Stomach (tissue), 9 donors: ENCODE measurements around the gene PDCL2. TPM values are rescaled to one million over a fixed set of nuclear protein-coding genes. Genes with fewer than 3 reads are reported as not detected.

Experiments used
- DNase-seq, 2 donors: peaks; one replicate each; pipeline versions ENCODE4 v3.0.0 to v3.0.0-alpha.2; 2013 to 2019
- H3K27ac ChIP-seq, 5 donors: fragments of 200-600 bp in 4 of 5; sonication (generic) in 4 of 5; one replicate each; pipeline ENCODE4 v1.5.1; 2013 to 2019; ENCODE audit warnings: mild to moderate bottlenecking in 1 of 5, moderate library complexity in 1 of 5
- H3K27me3 ChIP-seq, 3 donors: fragments of 200-600 bp; sonication (generic); one replicate each; pipeline ENCODE4 v1.5.1; 2017 to 2019; ENCODE audit warnings: mixed run types in 1 of 3
- H3K36me3 ChIP-seq, 4 donors: fragments of 200-600 bp; sonication (generic); 1 replicate in 3 of 4; 2 replicates in 1 of 4; pipeline ENCODE4 v1.5.1; 2016 to 2019
- H3K4me1 ChIP-seq, 4 donors: fragments of 200-600 bp; sonication (generic); one replicate each; pipeline ENCODE4 v1.5.1; 2016 to 2019
- H3K4me3 ChIP-seq, 4 donors: fragments of 200-600 bp; sonication (generic) in 3 of 4; one replicate each; pipeline ENCODE4 v1.5.1; 2016 to 2019; ENCODE audit warnings: mild to moderate bottlenecking in 1 of 4
- H3K9me3 ChIP-seq, 4 donors: fragments of 200-600 bp; sonication (generic); one replicate each; pipeline ENCODE4 v1.5.1; 2016 to 2019
- EP300 ChIP-seq: sonication (generic); formaldehyde crosslinking; IDR thresholded peaks from one replicate; pipeline ENCODE4 v1.6.1; 2017; ENCODE audit warnings: antibody characterized with exemption
- POLR2A ChIP-seq, 4 donors: fragments of 450-650 bp; IDR thresholded peaks; one replicate each; pipeline ENCODE4 v1.6.1; 2016; ENCODE audit warnings: antibody characterized with exemption in 4 of 4, control low read depth in 2 of 4, mild to moderate bottlenecking in 1 of 4, moderate library complexity in 1 of 4
- POLR2AphosphoS5 ChIP-seq, 3 donors: sonication (generic); formaldehyde crosslinking; IDR thresholded peaks; one replicate each; pipeline ENCODE4 v1.6.1; 2016; ENCODE audit warnings: antibody characterized with exemption in 3 of 3
- WGBS, 5 donors: extraction: QIAGEN DNeasy Blood & Tissue Kit in 3 of 5; methylation state at CpG; one replicate each; pipeline versions ENCODE4 v1.1.5 to v1.1.7; 2013 to 2018; 5-methylcytosine and 5-hydroxymethylcytosine counted together
- intact Hi-C: fragments of 100-400 bp; cut with DNase I; formaldehyde crosslinking; loops from one replicate; pipeline ENCODE4 v1.15.1; 2023; ENCODE audit warnings: low total_unique reads
- polyA plus RNA-seq, 3 donors: library from polyadenylated mRNA; stranded (reverse); fragments of 200-250 nt; gene quantifications; one replicate each; pipeline ENCODE4 v1.2.3, GENCODE V29; 2013
- total RNA-seq, 5 donors: library from RNA; depleted of rRNA; stranded (reverse); fragments of >200 nt; gene quantifications; one replicate each; pipeline versions ENCODE4 v1.1.0 to v1.2.3, GENCODE V29; 2014 to 2016
- TF ChIP-seq, protein P1 (sequence below), 7 experiments: fragments of 450-650 bp in 4 of 7; fragments of 200-600 bp in 3 of 7; sonication (generic) in 3 of 7; IDR thresholded peaks; one replicate each; pipeline ENCODE4 v1.5.1; 2016 to 2019; ENCODE audit warnings: antibody characterized with exemption in 7 of 7, control low read depth in 2 of 7, mild to moderate bottlenecking in 1 of 7
- donor health status: healthy with polysubstance abuse.
- donor health status: Bipolar disorder and iron deficiency.
- donor health status: healthy.

PDCL2 gene
- total and polyA plus RNA-seq, 8 donors: 0.45 TPM; not detected in 7

DNA sequence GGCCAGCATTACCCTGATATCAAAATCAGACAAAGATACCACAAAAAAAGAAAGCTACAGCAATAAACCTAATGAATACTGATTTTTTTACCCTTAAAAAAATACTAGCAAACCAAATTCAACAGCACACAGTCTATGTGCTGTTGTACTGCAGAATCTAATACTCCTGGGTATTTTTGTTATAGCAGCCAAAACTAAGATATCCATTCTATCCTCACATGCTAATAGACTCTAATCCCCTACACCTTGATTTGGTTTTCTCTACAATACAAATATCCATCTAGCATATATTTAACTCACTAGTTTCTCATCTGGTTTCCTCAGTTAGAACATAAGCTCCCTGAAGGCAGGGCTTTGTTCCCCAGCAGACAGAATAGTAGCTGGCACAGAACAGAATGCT, 57.7 kb downstream of the PDCL2 start:
- Histone ChIP-seq H3K36me3 (peaks cover 0 to 9% (median 0%) of the 10 kb centered on the region in 4 donors), H3K27me3 (no peaks in the 10 kb centered on the region), H3K27ac (no peak overlapping the region), H3K4me3 (no peak overlapping the region), H3K9me3 (peaks cover 0 to 15% (median 0%) of the 10 kb centered on the region in 4 donors), H3K4me1 (no peaks in the 10 kb centered on the region)
- TF ChIP-seq EP300 (no peak), POLR2AphosphoS5 (IDR thresholded peaks at IDR 0.05) (no peak), POLR2A (IDR thresholded peaks at IDR 0.05) (no peak)
- TF ChIP-seq, protein P1, sequence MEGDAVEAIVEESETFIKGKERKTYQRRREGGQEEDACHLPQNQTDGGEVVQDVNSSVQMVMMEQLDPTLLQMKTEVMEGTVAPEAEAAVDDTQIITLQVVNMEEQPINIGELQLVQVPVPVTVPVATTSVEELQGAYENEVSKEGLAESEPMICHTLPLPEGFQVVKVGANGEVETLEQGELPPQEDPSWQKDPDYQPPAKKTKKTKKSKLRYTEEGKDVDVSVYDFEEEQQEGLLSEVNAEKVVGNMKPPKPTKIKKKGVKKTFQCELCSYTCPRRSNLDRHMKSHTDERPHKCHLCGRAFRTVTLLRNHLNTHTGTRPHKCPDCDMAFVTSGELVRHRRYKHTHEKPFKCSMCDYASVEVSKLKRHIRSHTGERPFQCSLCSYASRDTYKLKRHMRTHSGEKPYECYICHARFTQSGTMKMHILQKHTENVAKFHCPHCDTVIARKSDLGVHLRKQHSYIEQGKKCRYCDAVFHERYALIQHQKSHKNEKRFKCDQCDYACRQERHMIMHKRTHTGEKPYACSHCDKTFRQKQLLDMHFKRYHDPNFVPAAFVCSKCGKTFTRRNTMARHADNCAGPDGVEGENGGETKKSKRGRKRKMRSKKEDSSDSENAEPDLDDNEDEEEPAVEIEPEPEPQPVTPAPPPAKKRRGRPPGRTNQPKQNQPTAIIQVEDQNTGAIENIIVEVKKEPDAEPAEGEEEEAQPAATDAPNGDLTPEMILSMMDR (IDR thresholded peaks at IDR 0.05): no peak
- intact Hi-C loops: no loop called here
- DNase-seq: no peak

DNA sequence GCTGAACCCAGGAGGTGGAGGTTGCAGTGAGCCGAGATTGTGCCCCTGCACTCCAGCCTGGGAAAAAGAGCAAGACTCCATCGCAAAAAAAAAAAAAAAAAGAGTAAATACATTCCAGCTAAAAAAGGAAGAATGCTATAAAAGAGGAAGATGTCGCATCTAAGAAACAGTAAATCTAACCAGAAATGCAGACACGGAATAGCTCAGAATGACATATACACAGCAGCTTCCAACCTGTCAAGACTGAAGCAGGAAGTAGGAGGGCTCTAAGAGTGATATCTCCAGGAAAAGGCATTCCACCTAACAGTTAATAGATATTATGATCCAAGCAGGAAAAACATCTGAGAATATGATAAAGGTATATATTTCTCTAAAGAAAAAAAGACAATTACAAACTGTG, 61.4 kb downstream of the PDCL2 start:
- Histone ChIP-seq H3K27me3 (no peaks in the 10 kb centered on the region), H3K9me3 (peaks cover 0 to 15% (median 0%) of the 10 kb centered on the region in 4 donors), H3K4me1 (no peaks in the 10 kb centered on the region), H3K36me3 (peaks cover 0 to 9% (median 0%) of the 10 kb centered on the region in 4 donors), H3K4me3 (no peak overlapping the region), H3K27ac (no peak overlapping the region)
- no peak for TF ChIP-seq POLR2A (IDR thresholded peaks at IDR 0.05)
- TF ChIP-seq, protein P1 (IDR thresholded peaks at IDR 0.05): no peak
- TF ChIP-seq POLR2AphosphoS5 (IDR thresholded peaks at IDR 0.05): no peak
- TF ChIP-seq EP300: no peak
- WGBS, 5 donors: 83 to 91% (median 88%) methylated on average over 4 of the region's 4 CpGs
- DNase-seq: no peak
- intact Hi-C loops: no loop called here

- peaks cover 0 to 15% (median 0%) of the 10 kb centered on the region in 4 donors for H3K9me3 ChIP-seq
- no peaks in the 10 kb centered on the region for H3K27me3 ChIP-seq
- H3K4me1 ChIP-seq: no peaks in the 10 kb centered on the region
- 82 to 92% (median 85%) methylated on average over 4 of the region's 4 CpGs for WGBS, 5 donors
- intact Hi-C loops: no loop called here
- TF ChIP-seq, protein P1 (IDR thresholded peaks at IDR 0.05): no peak
- TF ChIP-seq EP300: no peak
- no peak for DNase-seq
- peaks cover 0 to 9% (median 0%) of the 10 kb centered on the region in 4 donors for H3K36me3 ChIP-seq
- no peak overlapping the region for H3K27ac ChIP-seq
- no peak overlapping the region for H3K4me3 ChIP-seq
These were observed 61.9 kb downstream of the PDCL2 start for GRCh38 chr4:55530167-55530566.

DNA sequence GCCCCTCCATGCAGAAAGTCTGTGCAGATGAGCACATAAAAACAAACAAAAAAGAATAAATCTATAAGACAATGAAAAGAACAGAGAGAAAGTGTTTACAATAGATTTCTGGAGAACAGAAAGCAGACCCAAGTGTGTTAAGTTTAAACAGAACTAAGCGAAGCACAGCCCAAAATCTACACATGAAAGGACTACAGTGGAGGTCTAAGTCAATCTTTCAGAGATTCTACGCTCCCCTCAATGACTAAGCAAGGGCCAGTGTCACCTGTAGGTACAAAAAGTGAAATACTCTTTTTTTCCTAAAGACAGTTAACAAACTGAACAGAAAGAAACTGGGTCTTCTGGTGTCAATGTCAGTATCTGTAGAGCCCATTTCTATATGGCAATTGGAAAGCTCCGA, 63.6 kb downstream of the PDCL2 start:
- H3K4me3 ChIP-seq: no peak overlapping the region
- H3K36me3 ChIP-seq: peaks cover 0 to 6% (median 0%) of the 10 kb centered on the region in 4 donors
- intact Hi-C loops: no loop called here
- H3K27me3 ChIP-seq: no peaks in the 10 kb centered on the region
- H3K9me3 ChIP-seq: peaks cover 0 to 15% (median 0%) of the 10 kb centered on the region in 4 donors
- no peak for DNase-seq
- TF ChIP-seq, protein P1 (IDR thresholded peaks at IDR 0.05): no peak
- no peak for TF ChIP-seq EP300
- TF ChIP-seq POLR2AphosphoS5 (IDR thresholded peaks at IDR 0.05): no peak
- TF ChIP-seq POLR2A (IDR thresholded peaks at IDR 0.05): no peak
- H3K27ac ChIP-seq: no peak overlapping the region
- no peaks in the 10 kb centered on the region for H3K4me1 ChIP-seq
- WGBS, 5 donors: 89 to 96% (median 92%) methylated on average over 3 of the region's 3 CpGs
